GM18505 (cell line): ENCODE results near the gene ENPP3.

Experiments used
- ATAC-seq: cut with Tn5 transposase; IDR thresholded peaks from one replicate; pipeline ENCODE4 v1.9.1; 2021; ENCODE audit not compliant: unreplicated experiment
- POLR2A ChIP-seq: IDR thresholded peaks from 4 replicates; pipeline ENCODE4 v1.6.1; 2011; ENCODE audit warnings: borderline replicate concordance; ENCODE audit not compliant: insufficient read depth, insufficient read length; ENCODE audit errors: extremely low read depth

ENPP3 gene

DNA sequence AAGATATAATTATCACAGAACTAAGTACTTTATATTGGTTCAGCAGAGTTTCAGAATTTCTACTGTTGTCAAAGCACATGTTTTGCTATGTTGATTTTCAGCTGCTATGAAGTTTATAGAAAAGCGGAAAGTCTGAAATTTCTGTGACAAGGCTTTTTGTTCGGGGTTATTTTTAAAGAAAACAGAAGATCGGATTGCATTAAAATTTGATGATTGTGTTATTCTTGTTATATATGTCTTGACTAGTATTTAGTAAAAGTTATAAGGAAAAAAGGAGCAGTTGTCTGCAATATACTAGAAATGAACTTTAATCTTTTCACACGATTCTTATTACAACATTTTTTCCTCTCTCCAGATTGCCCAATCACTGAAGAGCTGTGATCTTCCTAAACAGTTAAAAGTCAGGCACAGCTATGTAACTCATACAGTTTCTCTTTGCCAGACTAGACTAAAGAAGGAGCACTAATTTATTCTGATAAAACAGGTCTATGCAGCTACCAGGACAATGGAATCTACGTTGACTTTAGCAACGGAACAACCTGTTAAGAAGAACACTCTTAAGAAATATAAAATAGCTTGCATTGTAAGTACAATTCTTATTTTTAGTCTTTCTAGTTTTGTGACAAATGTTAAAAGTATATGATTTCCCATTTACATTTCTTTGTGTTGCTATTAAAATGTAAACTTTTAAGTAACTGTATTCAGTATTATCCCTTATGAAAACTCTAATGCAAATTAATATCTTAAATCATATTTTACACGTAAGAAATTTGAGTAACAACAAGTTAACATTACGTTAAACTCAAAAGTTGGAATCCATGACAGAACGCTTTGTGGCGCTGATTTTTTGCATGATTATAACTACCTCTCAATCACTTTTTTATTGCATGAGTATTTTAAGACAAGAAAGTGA is at the start of gene ENPP3:
Gene ENPP3 (plus strand): TSS at position 423 of the 913 bp plus-strand sequence. CDS start 83 bp downstream, at position 506.
- no peak for ATAC-seq

DNA sequence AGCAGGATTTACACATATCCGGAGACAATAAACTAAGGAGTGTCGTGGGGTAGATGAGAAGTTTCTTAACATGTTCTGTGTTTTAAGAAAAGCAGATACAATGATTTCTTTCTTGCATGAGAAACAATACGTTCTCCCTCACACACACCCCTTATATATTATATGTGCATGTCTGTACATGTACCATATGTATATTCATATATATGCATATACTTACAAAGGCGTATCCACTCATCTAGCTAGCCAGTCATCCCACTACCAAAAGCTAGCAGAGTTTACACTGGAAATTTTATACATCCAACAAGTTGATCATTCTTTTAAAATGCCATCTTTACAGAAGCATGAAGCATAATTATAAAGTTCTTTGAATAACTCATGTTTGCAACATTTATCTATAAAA is 49.2 kb upstream of the ENPP3 start:
- ATAC-seq: no peak

More for the DNA sequence above, at the start of gene ENPP3:
- no peak for TF ChIP-seq POLR2A

DNA sequence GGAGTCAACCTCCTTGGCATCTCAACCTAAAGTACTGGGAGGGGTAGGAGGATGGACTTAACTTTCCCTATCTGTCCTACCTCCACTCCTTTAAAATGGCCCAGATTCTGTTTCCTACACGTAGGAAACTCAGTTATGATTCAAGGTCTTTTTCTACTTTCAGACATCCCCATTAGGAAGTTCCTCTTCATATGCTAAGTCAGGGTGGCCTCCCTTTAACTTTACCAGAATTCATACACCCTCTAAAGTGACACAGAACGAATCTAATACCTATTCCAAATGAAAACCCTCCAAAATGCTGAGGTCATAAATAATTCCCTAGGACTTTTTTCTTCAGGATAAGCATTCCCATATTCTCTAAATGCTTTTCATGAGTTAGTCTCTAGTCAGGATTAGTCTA is 48.5 kb upstream of the ENPP3 start:
- no peak for ATAC-seq
- no peak for TF ChIP-seq POLR2A

More for the DNA sequence above, 49.2 kb upstream of the ENPP3 start:
- no peak for TF ChIP-seq POLR2A

DNA sequence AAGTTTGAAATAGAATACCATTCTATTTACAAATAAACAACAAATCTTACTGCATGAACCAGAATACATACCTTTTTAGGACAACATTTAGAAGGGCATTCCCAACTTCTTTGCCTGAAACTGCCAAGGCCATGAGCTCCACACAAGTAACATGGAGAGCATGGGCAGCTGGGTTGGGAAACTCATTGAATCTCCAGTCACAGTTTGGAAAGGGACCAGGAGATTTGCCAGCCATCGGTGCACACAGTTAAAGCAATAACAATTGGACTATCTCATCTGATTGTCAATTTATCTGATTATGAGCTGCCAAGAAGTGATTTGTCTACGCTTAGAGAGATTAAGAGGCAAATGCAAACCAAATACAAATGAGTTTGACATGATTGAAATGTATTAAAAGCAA is 44.2 kb upstream of the ENPP3 start:
- TF ChIP-seq POLR2A: no peak
- no peak for ATAC-seq

DNA sequence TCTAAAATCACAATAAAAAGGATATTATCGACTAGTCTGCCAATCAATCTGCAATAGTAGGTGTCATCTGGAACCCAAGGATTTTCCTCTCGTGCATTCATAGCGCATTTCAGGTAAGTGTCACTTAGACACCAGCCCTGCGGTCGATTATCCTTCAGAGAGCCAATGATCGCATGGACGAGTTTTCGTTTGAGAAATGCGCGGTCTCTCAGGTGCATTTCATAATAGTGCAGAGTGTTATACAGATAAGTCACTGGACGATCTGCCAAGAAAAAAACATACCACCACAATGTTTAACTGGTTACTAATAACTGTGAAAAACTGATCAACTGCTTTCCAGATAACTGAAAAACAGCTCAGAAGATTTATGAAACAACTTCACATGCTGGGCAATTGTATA is 43.0 kb upstream of the ENPP3 start:
- no peak for ATAC-seq

DNA sequence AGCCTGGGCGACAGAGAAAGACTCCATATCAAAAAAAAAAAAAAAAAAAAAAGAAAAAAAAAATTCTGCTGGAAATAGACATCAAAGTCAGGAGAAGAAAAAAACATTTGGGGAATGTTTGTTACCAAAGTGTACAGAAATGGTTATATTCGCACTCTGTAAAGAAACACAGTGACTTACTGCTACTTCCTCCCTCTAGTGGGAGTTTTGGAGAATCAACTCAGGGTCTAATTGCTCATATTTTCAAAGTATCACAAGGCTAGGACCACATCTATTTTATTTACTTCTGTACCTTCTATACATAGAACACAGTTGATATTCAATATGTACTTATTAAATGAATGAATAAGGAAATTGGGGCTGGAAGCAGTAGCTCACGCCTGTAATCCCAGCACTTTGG is 39.7 kb upstream of the ENPP3 start:
- no peak for ATAC-seq
- no peak for TF ChIP-seq POLR2A

More for the DNA sequence above, 43.0 kb upstream of the ENPP3 start:
- TF ChIP-seq POLR2A: no peak

DNA sequence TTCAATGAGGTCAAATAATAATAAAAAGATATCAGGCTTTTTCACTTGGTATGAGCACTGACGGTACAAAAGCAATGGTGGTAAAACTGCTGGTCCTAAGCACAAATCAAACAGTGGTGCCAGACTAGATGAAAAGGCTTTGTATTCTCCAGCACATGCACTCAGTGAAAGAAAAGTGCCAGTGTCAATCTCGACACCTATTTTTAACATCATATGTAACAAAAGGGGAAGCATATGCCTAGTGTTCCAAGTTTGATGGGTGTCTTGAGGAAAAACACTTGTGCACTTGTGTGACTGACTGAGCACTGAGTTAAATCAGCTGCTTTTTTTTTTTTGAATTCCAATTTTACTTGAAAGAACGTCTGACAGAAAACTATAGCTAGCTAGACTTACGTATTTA is 36.4 kb upstream of the ENPP3 start:
- no peak for ATAC-seq
- TF ChIP-seq POLR2A: no peak

DNA sequence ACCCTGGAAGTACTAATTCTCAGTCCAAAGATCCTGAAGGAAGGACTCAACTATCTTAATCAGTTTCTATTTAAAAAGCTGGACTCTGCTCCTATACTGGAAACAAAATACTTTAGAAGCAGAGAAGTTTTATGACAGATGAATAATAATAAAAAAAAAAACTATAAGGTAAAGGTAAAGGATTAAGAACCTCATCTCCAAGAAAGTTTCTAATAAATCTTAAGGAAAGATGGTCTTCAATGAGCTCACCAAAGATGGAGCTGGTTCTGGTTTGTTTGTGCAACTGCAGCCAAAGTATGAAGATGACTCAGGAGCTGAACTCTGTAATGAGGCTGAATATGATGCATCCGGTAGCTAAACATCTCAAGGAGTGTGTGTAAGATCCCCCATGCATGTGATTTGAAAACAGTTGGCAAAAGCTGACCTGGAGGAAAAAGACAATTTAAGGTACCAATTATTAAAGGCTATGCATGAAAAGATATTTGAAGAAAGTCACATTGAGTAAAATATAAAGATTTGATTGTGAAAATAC is 34.3 kb upstream of the ENPP3 start:
- no peak for ATAC-seq
- no peak for TF ChIP-seq POLR2A

DNA sequence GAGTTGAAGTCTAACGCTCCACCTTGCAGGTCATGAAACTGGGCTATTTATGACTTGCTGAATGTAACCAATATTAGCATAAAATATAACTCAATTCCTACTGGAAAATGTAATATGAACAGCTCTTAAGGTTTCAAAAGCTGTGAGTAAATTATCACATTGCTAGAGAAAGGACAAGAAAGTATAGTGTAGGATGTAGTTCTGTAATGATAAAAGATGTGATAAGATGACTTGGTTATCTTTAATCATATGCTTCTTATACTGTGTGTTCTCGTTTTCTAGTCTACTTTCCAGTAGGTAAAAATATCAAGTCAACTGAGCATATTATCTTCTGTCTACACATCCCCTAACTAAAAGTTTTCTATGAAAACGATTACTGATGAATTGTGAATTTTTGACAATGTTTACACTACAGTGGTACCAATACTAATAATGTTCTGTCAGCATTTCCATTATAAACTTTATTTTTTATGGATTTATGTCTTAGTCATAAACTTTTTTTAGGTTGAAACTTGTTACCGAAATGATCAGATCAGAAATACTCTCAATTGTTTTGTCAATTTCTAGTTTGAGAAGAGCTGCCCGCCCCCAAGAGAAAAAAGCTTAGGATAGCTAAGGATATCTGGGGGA is 23.7 kb upstream of the ENPP3 start:
- no peak for ATAC-seq
- no peak for TF ChIP-seq POLR2A

DNA sequence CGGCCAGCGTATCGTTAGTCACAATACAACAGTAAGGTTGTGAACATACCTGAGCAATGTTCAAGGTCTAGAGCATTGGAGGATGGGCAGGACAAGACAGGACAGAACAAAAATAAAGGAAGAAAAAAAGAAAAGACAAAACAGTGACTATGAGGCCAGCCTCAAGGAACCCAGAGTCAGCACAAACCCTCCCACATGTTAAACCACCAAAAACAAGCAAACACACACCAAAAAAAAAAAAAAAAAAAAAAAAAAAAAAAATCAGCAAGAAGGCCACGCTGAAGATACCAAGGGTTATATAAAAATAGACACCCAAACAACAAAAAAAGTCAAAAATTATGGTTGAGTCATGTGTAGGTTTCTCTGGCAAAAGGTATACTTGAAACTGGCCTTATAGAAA is 21.8 kb upstream of the ENPP3 start:
- no peak for TF ChIP-seq POLR2A
- no peak for ATAC-seq

DNA sequence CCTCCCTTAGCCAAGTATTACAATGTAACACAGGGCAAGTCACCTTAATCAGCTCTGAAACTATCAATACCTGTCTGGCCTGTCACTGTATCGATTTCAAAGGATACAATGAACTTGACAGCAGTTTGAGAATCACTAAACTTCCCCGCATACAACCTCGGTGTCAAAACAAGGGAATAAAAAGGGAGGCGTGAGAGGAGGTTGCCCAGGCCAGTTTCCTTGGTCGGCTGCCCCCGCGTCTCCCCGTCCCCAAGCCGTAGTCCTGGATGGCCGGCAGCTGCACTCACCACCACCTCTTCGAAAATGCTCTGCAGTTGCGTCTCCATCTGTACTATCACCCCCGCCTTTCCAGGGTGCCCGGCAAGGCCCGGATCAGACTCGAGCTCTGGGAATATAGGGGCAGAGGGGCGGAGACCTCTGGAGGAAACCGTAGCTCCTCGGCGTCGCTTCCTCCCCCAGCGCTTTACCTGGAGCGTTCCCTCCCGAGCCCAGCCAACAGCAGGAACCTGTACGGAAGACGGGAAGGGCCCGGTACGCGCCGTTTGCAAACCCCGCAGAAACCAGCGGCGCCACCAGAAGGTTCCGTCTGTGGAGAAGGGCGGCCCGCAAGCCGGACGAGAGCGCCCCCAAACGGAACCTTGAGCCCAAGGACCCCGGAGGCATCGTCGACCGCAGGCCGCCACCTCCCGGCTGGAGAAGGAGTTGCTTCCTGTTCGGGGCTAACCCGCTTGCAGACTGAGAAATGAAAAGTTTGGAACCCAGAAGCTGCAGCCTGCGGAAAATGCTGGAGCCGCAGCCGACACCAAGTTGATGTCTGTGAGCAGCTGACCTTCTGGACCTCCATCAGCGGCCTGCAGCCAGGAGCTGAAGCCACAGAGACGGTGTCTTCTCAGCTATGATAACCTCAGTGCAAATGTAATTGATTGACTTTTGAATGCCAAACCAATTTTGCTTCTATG is 9.1 kb upstream of the ENPP3 start, which contains the start of gene MED23:
Gene MED23 (minus strand): TSS at position 519 of the 959 bp plus-strand sequence. CDS start 193 bp downstream, at position 326.
- peak; percentile 97 for ATAC-seq
- TF ChIP-seq POLR2A: peak; percentile 82

DNA sequence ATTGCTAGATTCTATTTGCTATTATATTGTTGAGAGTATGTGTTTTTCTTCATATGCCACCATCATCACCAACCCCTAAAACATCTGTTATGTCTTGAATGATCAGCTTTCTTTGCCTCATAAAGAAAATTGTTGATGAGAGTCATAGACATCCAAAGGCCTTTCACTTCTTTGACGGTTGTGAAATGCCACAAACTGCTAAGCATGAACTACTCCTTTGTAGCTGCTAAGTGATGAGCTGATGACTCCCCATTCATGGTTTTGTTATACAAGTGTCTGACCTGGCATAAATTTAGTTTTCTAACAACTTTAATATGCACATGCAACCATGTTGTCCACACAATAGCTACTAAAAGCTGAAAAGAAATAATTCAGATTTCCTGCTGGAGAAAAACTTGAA is 8.4 kb upstream of the ENPP3 start:
- ATAC-seq: no peak
- no peak for TF ChIP-seq POLR2A
